ENCODE results near the gene GMPR2. TPM values are rescaled to one million over a fixed set of nuclear protein-coding genes. Genes with fewer than 3 reads are reported as not detected.
A peak's percentile ranks its signal among the peaks of the same experiment; 100 is the strongest.

GMPR2 gene
- total RNA-seq, 1 donor = 86.5 TPM

DNA sequence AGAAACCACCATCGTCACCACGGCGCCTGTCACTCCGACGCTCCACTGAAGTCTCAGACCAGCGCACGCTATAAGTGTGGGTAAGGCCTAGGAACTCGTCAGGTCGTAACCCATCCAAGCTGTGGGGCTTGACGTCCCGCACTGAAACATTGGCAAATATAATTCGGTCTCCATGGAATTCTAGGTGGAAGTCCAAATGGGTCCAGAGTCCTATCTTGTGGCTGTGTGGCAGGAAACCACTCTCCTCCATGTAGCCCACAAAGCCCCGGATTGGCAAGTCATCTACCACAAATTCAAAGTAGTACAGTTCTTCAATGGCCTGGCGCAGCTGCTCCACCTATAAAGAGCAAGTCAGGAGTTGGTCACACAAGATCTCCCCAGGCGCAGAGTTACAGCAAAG, 39.8 kb upstream of the GMPR2 start:
- no peaks in the 10 kb centered on the region for H3K9me3 ChIP-seq (ENCODE audit: low read depth, low read length)
- H3K36me3 ChIP-seq (ENCODE audit: insufficient read depth, low read length) = peaks cover 18% of the 10 kb centered on the region
- peak; percentile 68 for DNase-seq (ENCODE audit: insufficient read length, low spot score, missing footprints)
- TF ChIP-seq, protein P1, sequence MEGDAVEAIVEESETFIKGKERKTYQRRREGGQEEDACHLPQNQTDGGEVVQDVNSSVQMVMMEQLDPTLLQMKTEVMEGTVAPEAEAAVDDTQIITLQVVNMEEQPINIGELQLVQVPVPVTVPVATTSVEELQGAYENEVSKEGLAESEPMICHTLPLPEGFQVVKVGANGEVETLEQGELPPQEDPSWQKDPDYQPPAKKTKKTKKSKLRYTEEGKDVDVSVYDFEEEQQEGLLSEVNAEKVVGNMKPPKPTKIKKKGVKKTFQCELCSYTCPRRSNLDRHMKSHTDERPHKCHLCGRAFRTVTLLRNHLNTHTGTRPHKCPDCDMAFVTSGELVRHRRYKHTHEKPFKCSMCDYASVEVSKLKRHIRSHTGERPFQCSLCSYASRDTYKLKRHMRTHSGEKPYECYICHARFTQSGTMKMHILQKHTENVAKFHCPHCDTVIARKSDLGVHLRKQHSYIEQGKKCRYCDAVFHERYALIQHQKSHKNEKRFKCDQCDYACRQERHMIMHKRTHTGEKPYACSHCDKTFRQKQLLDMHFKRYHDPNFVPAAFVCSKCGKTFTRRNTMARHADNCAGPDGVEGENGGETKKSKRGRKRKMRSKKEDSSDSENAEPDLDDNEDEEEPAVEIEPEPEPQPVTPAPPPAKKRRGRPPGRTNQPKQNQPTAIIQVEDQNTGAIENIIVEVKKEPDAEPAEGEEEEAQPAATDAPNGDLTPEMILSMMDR (IDR thresholded peaks at IDR 0.05; ENCODE audit: extremely low read depth, low read depth, low read length) = no peak
- no peak overlapping the region for H2AFZ ChIP-seq (ENCODE audit: low read length)
- peaks cover 25% of the 10 kb centered on the region for H3K4me1 ChIP-seq (ENCODE audit: insufficient read depth, low read length)
- no peak overlapping the region for H3K4me3 ChIP-seq (ENCODE audit: insufficient read depth, low read length)
- H4K20me1 ChIP-seq (ENCODE audit: insufficient read depth, low read length) = no peaks in the 10 kb centered on the region
- no peak overlapping the region for H3K27ac ChIP-seq (ENCODE audit: low read depth, low read length)
- H3K79me2 ChIP-seq (ENCODE audit: insufficient read depth, low read length) = peaks cover 57% of the 10 kb centered on the region
- H3K4me2 ChIP-seq (ENCODE audit: insufficient read depth, low read length) = no peak overlapping the region
- no peaks in the 10 kb centered on the region for H3K27me3 ChIP-seq (ENCODE audit: insufficient read depth, low read length)

GRCh38 chr14:24194186-24194872, 38.4 kb upstream of the GMPR2 start:
- Histone ChIP-seq H3K4me1 (ENCODE audit: insufficient read depth, low read length) (peaks cover 19% of the 10 kb centered on the region), H3K79me2 (ENCODE audit: insufficient read depth, low read length) (peaks cover 59% of the 10 kb centered on the region), H3K27ac (ENCODE audit: low read depth, low read length) (peak overlapping the region; percentile 94), H4K20me1 (ENCODE audit: insufficient read depth, low read length) (no peaks in the 10 kb centered on the region), H3K4me3 (ENCODE audit: insufficient read depth, low read length) (peak overlapping the region; percentile 96), H3K36me3 (ENCODE audit: insufficient read depth, low read length) (peaks cover 18% of the 10 kb centered on the region), H3K4me2 (ENCODE audit: insufficient read depth, low read length) (peak overlapping the region; percentile 97), H3K9me3 (ENCODE audit: low read depth, low read length) (no peaks in the 10 kb centered on the region), H2AFZ (ENCODE audit: low read length) (no peak overlapping the region), H3K27me3 (ENCODE audit: insufficient read depth, low read length) (no peaks in the 10 kb centered on the region)
- TF ChIP-seq, protein P1 (IDR thresholded peaks at IDR 0.05; ENCODE audit: extremely low read depth, low read depth, low read length) = no peak
- DNase-seq (ENCODE audit: insufficient read length, low spot score, missing footprints) = peak; percentile 86

DNA sequence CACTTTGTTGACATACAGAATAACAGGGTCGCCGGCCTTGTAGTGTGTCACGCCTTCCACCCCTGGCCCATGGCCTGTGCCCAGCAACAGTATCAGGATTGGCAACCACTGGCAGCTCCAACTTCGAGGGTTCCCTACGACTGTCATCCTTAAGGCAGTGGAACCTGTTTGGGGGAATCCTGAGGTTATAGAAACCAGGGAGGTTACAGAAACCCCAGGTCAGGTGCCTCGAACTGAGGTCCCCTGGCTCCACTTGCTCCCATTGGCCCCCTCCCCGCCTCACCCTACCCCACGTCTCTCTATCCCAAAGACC, 37.9 kb upstream of the GMPR2 start:
- Histone ChIP-seq H3K27ac (ENCODE audit: low read depth, low read length) (peak overlapping the region; percentile 94), H2AFZ (ENCODE audit: low read length) (peak overlapping the region; percentile 95), H3K4me3 (ENCODE audit: insufficient read depth, low read length) (peak overlapping the region; percentile 96), H3K4me1 (ENCODE audit: insufficient read depth, low read length) (peaks cover 19% of the 10 kb centered on the region), H3K4me2 (ENCODE audit: insufficient read depth, low read length) (peak overlapping the region; percentile 97), H3K27me3 (ENCODE audit: insufficient read depth, low read length) (no peaks in the 10 kb centered on the region), H3K9me3 (ENCODE audit: low read depth, low read length) (no peaks in the 10 kb centered on the region), H3K36me3 (ENCODE audit: insufficient read depth, low read length) (peaks cover 18% of the 10 kb centered on the region), H4K20me1 (ENCODE audit: insufficient read depth, low read length) (no peaks in the 10 kb centered on the region), H3K79me2 (ENCODE audit: insufficient read depth, low read length) (peaks cover 59% of the 10 kb centered on the region)
- DNase-seq (ENCODE audit: insufficient read length, low spot score, missing footprints) = peak; percentile 89
- TF ChIP-seq, protein P1 (IDR thresholded peaks at IDR 0.05; ENCODE audit: extremely low read depth, low read depth, low read length) = no peak

DNA sequence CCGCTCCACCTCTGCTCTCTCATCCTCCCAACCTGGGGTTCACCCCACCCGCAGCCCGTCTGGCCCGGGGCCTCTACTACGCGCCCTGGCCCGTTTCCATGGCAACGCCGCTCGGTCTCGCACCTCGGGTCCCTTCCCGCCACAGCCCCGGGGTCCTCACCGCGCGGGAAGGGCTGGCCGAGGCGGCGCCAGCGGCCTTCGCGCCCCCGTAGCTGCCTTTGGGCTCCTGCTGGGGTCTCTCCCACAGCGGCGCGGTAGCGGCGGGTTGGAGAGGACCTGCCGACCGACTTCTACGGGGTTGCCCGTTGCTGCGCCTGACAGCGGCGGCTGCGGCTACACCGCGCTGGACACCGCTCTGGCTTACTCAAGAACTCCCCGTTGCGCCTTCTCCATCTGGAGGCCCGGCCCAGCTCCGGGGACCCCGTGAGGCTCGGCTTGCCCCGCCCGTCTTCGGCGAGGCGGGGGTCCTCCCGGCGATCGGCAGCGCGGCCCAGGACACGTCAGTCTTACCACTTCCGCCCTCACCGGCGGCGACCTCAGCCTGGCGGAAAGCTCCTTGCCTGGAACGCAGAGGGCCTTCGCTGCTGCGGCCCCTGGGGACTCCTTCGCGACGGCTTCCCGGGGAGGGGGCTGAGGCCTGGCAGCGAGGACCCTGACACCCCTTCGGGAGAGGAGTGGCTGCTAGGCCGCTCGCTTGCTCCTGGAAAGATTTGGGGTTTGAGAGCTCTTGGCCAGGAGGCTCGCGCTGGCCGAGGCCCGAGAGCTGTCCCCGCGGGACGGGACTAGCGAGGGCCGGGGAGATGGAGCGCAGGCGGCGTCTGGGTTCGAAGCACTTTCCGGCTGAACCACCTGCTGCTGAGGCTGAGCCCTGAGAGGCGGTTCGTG, 37.3 kb upstream of the GMPR2 start, which contains the start of gene TM9SF1:
Gene TM9SF1 (minus strand): TSS at position 256 of the 885 bp plus-strand sequence. CDS start 422 bp downstream, outside the sequence.
- Histone ChIP-seq H3K9me3 (ENCODE audit: low read depth, low read length) (no peaks in the 10 kb centered on the region), H3K27me3 (ENCODE audit: insufficient read depth, low read length) (no peaks in the 10 kb centered on the region), H2AFZ (ENCODE audit: low read length) (peak within 1 kb of the TSS; percentile 95), H4K20me1 (ENCODE audit: insufficient read depth, low read length) (no peaks in the 10 kb centered on the region), H3K36me3 (ENCODE audit: insufficient read depth, low read length) (peaks cover 14% of the 10 kb centered on the region), H3K79me2 (ENCODE audit: insufficient read depth, low read length) (peaks cover 59% of the 10 kb centered on the region), H3K4me3 (ENCODE audit: insufficient read depth, low read length) (peak within 1 kb of the TSS; percentile 96), H3K4me2 (ENCODE audit: insufficient read depth, low read length) (peak within 1 kb of the TSS; percentile 97), H3K4me1 (ENCODE audit: insufficient read depth, low read length) (peaks cover 19% of the 10 kb centered on the region), H3K27ac (ENCODE audit: low read depth, low read length) (peak within 1 kb of the TSS; percentile 94)
- TF ChIP-seq, protein P1 (IDR thresholded peaks at IDR 0.05; ENCODE audit: extremely low read depth, low read depth, low read length) = no peak
- DNase-seq (ENCODE audit: insufficient read length, low spot score, missing footprints) = peak; percentile 98

All from osteoblast (primary cell).